ENCODE results near the gene GNA14.

Gene GNA14

GRCh38 chr9:77433675-77434445 lies 214.3 kb downstream of the GNA14 start:
- Histone ChIP-seq H3K4me1 (ENCODE audit: low read depth, poor library complexity, severe bottlenecking) (no peaks in the 10 kb centered on the region), H3K36me3 (ENCODE audit: insufficient read depth) (no peaks in the 10 kb centered on the region), H3K27me3 (ENCODE audit: insufficient read depth, low read depth) (no peaks in the 10 kb centered on the region), H3K4me2 (no peak overlapping the region), H3K9ac (no peak overlapping the region), H3K27ac (no peak overlapping the region), H2AFZ (ENCODE audit: low read depth) (peak overlapping the region; percentile 24; the same call in 1 of the 2 replicates), H3K4me3 (IDR thresholded peaks at IDR 0.05; ENCODE audit: insufficient read depth, low read depth, low read length) (no peak overlapping the region), H3K79me2 (ENCODE audit: insufficient read depth, low read depth) (no peaks in the 10 kb centered on the region), H4K20me1 (ENCODE audit: insufficient read depth) (no peaks in the 10 kb centered on the region)
- TF ChIP-seq CTCF (conservative IDR thresholded peaks at IDR 0.05; ENCODE audit: low read depth, low read length) = peak; percentile 91

GRCh38 chr9:77432053-77432452 lies 216.1 kb downstream of the GNA14 start:
- Histone ChIP-seq H4K20me1 (ENCODE audit: insufficient read depth) (no peaks in the 10 kb centered on the region), H3K4me1 (ENCODE audit: low read depth, poor library complexity, severe bottlenecking) (no peaks in the 10 kb centered on the region), H3K9ac (no peak overlapping the region), H3K79me2 (ENCODE audit: insufficient read depth, low read depth) (no peaks in the 10 kb centered on the region), H3K36me3 (ENCODE audit: insufficient read depth) (no peaks in the 10 kb centered on the region), H3K4me2 (no peak overlapping the region), H3K27me3 (ENCODE audit: insufficient read depth, low read depth) (no peaks in the 10 kb centered on the region), H3K4me3 (IDR thresholded peaks at IDR 0.05; ENCODE audit: insufficient read depth, low read depth, low read length) (no peak overlapping the region), H2AFZ (ENCODE audit: low read depth) (no peak overlapping the region), H3K27ac (no peak overlapping the region)
- TF ChIP-seq CTCF (conservative IDR thresholded peaks at IDR 0.05; ENCODE audit: low read depth, low read length) = no peak

- Histone ChIP-seq H3K79me2 (ENCODE audit: insufficient read depth, low read depth) (no peaks in the 10 kb centered on the region), H3K9ac (no peak overlapping the region), H3K4me2 (no peak overlapping the region), H3K4me3 (IDR thresholded peaks at IDR 0.05; ENCODE audit: insufficient read depth, low read depth, low read length) (no peak overlapping the region), H2AFZ (ENCODE audit: low read depth) (no peak overlapping the region), H3K27ac (no peak overlapping the region), H3K36me3 (ENCODE audit: insufficient read depth) (no peaks in the 10 kb centered on the region), H3K4me1 (ENCODE audit: low read depth, poor library complexity, severe bottlenecking) (no peaks in the 10 kb centered on the region), H4K20me1 (ENCODE audit: insufficient read depth) (no peaks in the 10 kb centered on the region), H3K27me3 (ENCODE audit: insufficient read depth, low read depth) (no peaks in the 10 kb centered on the region)
- TF ChIP-seq CTCF (conservative IDR thresholded peaks at IDR 0.05; ENCODE audit: low read depth, low read length) = no peak
Measured at GRCh38 chr9:77429928-77430327, 218.2 kb downstream of the GNA14 start.

GRCh38 chr9:77427256-77427927 lies 220.7 kb downstream of the GNA14 start:
- TF ChIP-seq CTCF (conservative IDR thresholded peaks at IDR 0.05; ENCODE audit: low read depth, low read length) = no peak

More at GRCh38 chr9:77427256-77427927, 220.7 kb downstream of the GNA14 start:
- no peak overlapping the region for H3K4me3 ChIP-seq (IDR thresholded peaks at IDR 0.05; ENCODE audit: insufficient read depth, low read depth, low read length)
- no peaks in the 10 kb centered on the region for H4K20me1 ChIP-seq (ENCODE audit: insufficient read depth)
- H2AFZ ChIP-seq (ENCODE audit: low read depth) = no peak overlapping the region
- H3K27me3 ChIP-seq (ENCODE audit: insufficient read depth, low read depth) = no peaks in the 10 kb centered on the region
- H3K9ac ChIP-seq = no peak overlapping the region
- no peaks in the 10 kb centered on the region for H3K79me2 ChIP-seq (ENCODE audit: insufficient read depth, low read depth)
- no peak overlapping the region for H3K4me2 ChIP-seq
- no peaks in the 10 kb centered on the region for H3K4me1 ChIP-seq (ENCODE audit: low read depth, poor library complexity, severe bottlenecking)
- H3K36me3 ChIP-seq (ENCODE audit: insufficient read depth) = no peaks in the 10 kb centered on the region
- no peak overlapping the region for H3K27ac ChIP-seq
